Measurements from ENCODE around the gene KPNA3. TPM values are rescaled to one million over a fixed set of nuclear protein-coding genes. Genes with fewer than 3 reads are reported as not detected.
"Not testable (repeated sequence)": the region's sequence is repeated elsewhere in the genome, so short reads cannot be mapped to it uniquely, and the experiment has no call there.

KPNA3 gene
- total RNA-seq, 1 experiment from 2014 or later: 49.7 TPM

DNA sequence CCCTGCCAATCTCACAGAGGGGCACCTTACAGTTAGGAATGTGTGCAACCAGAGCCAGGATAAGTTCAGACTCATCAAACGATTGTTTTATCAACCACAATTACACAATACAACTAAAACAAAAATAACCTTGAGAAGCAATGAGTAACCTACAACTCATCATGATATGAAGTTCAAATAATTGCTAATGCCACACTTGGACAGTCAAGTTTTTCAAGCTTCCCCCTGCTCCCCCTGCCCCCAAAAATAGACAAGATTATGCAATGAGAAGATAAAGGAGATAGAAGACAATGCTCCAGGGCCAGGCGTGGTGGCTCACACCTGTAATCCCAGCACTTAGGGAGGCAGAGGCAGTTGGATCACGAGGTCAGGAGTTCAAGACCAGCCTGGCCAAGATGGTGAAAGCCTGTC, 13.6 kb upstream of the KPNA3 start:
- Histone ChIP-seq H3K79me1 (ENCODE audit: insufficient read depth, low read depth, low read length, poor library complexity, severe bottlenecking) (no peaks in the 10 kb centered on the region), H3K9me3 (ENCODE audit: control insufficient read depth, low read depth, low read length) (no peaks in the 10 kb centered on the region), H3K4me2 (ENCODE audit: insufficient read depth, insufficient read length, low read length) (no peak overlapping the region), H2AFZ (ENCODE audit: low read length) (no peak overlapping the region), H3T11ph (ENCODE audit: low read length) (no peak overlapping the region), H3K18ac (ENCODE audit: insufficient read length, low read depth, low read length) (no peak overlapping the region), H4K8ac (replicated peaks; ENCODE audit: insufficient read length, low read depth, low read length) (no peak overlapping the region), H4K91ac (ENCODE audit: insufficient read length, low read depth, low read length) (no peak overlapping the region), H2BK12ac (ENCODE audit: insufficient read length, low read depth, low read length) (no peak overlapping the region), H4K20me1 (ENCODE audit: control insufficient read depth, insufficient read depth, insufficient read length) (no peaks in the 10 kb centered on the region), H3K27ac (ENCODE audit: insufficient read length, low read depth, low read length) (no peak overlapping the region), H3K9ac (ENCODE audit: extremely low read depth, insufficient read length, low read length) (no peak overlapping the region), H3K27me3 (ENCODE audit: insufficient read depth, low read length) (no peaks in the 10 kb centered on the region), H3K79me2 (ENCODE audit: insufficient read depth, low read length) (no peaks in the 10 kb centered on the region), H2BK15ac (ENCODE audit: low read depth, low read length) (no peak overlapping the region), H3K4me1 (ENCODE audit: insufficient read depth, low read length) (no peaks in the 10 kb centered on the region), H4K5ac (ENCODE audit: insufficient read length, low read depth, low read length) (no peak overlapping the region), H3K14ac (ENCODE audit: insufficient read depth, low read length) (no peak overlapping the region), H2BK5ac (ENCODE audit: insufficient read length, low read length) (no peak overlapping the region), H2BK120ac (ENCODE audit: low read depth, low read length, poor library complexity, severe bottlenecking) (no peak overlapping the region), H3K56ac (ENCODE audit: insufficient read length, low read depth, low read length) (no peak overlapping the region), H2BK20ac (ENCODE audit: low read depth, low read length, poor library complexity, severe bottlenecking) (no peak overlapping the region), H3K23ac (ENCODE audit: insufficient read length, low read depth, low read length) (no peak overlapping the region), H3K23me2 (ENCODE audit: insufficient read length, low read depth, low read length, poor library complexity, severe bottlenecking) (no peaks in the 10 kb centered on the region), H3K4ac (ENCODE audit: low read depth, low read length) (no peak overlapping the region), H2AK5ac (ENCODE audit: insufficient read length, low read length) (no peak overlapping the region)
- TF ChIP-seq, protein P1, sequence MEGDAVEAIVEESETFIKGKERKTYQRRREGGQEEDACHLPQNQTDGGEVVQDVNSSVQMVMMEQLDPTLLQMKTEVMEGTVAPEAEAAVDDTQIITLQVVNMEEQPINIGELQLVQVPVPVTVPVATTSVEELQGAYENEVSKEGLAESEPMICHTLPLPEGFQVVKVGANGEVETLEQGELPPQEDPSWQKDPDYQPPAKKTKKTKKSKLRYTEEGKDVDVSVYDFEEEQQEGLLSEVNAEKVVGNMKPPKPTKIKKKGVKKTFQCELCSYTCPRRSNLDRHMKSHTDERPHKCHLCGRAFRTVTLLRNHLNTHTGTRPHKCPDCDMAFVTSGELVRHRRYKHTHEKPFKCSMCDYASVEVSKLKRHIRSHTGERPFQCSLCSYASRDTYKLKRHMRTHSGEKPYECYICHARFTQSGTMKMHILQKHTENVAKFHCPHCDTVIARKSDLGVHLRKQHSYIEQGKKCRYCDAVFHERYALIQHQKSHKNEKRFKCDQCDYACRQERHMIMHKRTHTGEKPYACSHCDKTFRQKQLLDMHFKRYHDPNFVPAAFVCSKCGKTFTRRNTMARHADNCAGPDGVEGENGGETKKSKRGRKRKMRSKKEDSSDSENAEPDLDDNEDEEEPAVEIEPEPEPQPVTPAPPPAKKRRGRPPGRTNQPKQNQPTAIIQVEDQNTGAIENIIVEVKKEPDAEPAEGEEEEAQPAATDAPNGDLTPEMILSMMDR (conservative IDR thresholded peaks at IDR 0.05): no peak
- H3K27me3 Mint-ChIP-seq (ENCODE audit: low read depth): peaks cover 3% of the 10 kb centered on the region; the same call in 1 of the 2 replicates
- H3K9me3 Mint-ChIP-seq: no peaks in the 10 kb centered on the region
- no peaks in the 10 kb centered on the region for H3K36me3 Mint-ChIP-seq (ENCODE audit: insufficient read depth in 1 of 3, low read depth in 3 of 3)
- H3K27ac Mint-ChIP-seq: no peak overlapping the region
- no peaks in the 10 kb centered on the region for H3K4me1 Mint-ChIP-seq
- WGBS (ENCODE audit: extremely low coverage, insufficient read length, low lambda C conversion rate): no CpG with 5 or more reads among the region's 3 CpGs
- no peak for DNase-seq
- no peak overlapping the region for H3K4me3 Mint-ChIP-seq

DNA sequence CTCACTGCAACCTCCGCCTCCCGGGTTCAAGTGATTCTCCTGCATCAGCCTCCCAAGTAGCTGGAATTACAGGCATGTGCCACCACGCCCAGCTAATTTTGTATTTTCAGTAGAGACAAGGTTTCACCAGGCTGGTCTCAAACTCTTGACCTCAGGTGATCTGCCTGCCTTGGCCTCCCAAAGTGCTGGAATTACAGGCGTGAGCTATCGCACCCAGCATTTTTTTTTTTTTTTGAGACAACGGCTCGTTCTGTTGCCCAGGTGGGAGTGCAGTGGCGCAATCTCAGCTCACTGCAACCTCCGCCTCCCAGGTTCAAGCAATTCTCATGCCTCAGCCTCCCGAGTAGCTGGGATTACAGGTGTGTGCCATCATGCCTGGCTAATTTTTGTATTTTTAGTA, 10.6 kb upstream of the KPNA3 start:
- H3T11ph ChIP-seq (ENCODE audit: low read length); H3K14ac ChIP-seq (ENCODE audit: insufficient read depth, low read length); H3K27me3 ChIP-seq (ENCODE audit: insufficient read depth, low read length); H3K27ac Mint-ChIP-seq; H3K4me1 ChIP-seq (ENCODE audit: insufficient read depth, low read length); H2BK5ac ChIP-seq (ENCODE audit: insufficient read length, low read length); H3K4me1 Mint-ChIP-seq; H3K9ac ChIP-seq (ENCODE audit: extremely low read depth, insufficient read length, low read length); H3K36me3 Mint-ChIP-seq (ENCODE audit: insufficient read depth in 1 of 3, low read depth in 3 of 3); H3K4me2 ChIP-seq (ENCODE audit: insufficient read depth, insufficient read length, low read length); H3K9me3 Mint-ChIP-seq; H3K27ac ChIP-seq (ENCODE audit: insufficient read length, low read depth, low read length); H4K20me1 ChIP-seq (ENCODE audit: control insufficient read depth, insufficient read depth, insufficient read length); H3K23me2 ChIP-seq (ENCODE audit: insufficient read length, low read depth, low read length, poor library complexity, severe bottlenecking); H3K27me3 Mint-ChIP-seq (ENCODE audit: low read depth); H4K5ac ChIP-seq (ENCODE audit: insufficient read length, low read depth, low read length); H4K8ac ChIP-seq (replicated peaks; ENCODE audit: insufficient read length, low read depth, low read length); DNase-seq; H2BK120ac ChIP-seq (ENCODE audit: low read depth, low read length, poor library complexity, severe bottlenecking); H3K9me3 ChIP-seq (ENCODE audit: control insufficient read depth, low read depth, low read length); H3K18ac ChIP-seq (ENCODE audit: insufficient read length, low read depth, low read length); H3K4ac ChIP-seq (ENCODE audit: low read depth, low read length); H3K4me3 Mint-ChIP-seq; H2AK5ac ChIP-seq (ENCODE audit: insufficient read length, low read length); H4K91ac ChIP-seq (ENCODE audit: insufficient read length, low read depth, low read length); H2BK15ac ChIP-seq (ENCODE audit: low read depth, low read length); H3K56ac ChIP-seq (ENCODE audit: insufficient read length, low read depth, low read length); H3K79me2 ChIP-seq (ENCODE audit: insufficient read depth, low read length); H3K79me1 ChIP-seq (ENCODE audit: insufficient read depth, low read depth, low read length, poor library complexity, severe bottlenecking); H2BK20ac ChIP-seq (ENCODE audit: low read depth, low read length, poor library complexity, severe bottlenecking); H2BK12ac ChIP-seq (ENCODE audit: insufficient read length, low read depth, low read length); H3K23ac ChIP-seq (ENCODE audit: insufficient read length, low read depth, low read length); H2AFZ ChIP-seq (ENCODE audit: low read length): not testable (repeated sequence)
- WGBS (ENCODE audit: extremely low coverage, insufficient read length, low lambda C conversion rate): no CpG with 5 or more reads among the region's 10 CpGs
